PC-3 (cell line): Measurements from ENCODE around the gene PRR30. TPM values are rescaled to one million over a fixed set of nuclear protein-coding genes. Genes with fewer than 3 reads are reported as not detected.
"Not testable (repeated sequence)": the region's sequence is repeated elsewhere in the genome, so short reads cannot be mapped to it uniquely, and the experiment has no call there.

Experiments used
- ATAC-seq: fragments of 200-7000 bp; cut with Tn5 transposase; 2 replicates; pipeline ENCODE4 v1.9.1; 2020; ENCODE audit warnings: mild to moderate bottlenecking, moderate library complexity
- BruUV-seq: library from RNA; stranded (reverse); fragments of 400-500 nt; replicated peaks from 2 replicates; lab custom pipeline; 2021; lab: Mats Ljungman, UMichigan
- CTCF ChIA-PET: fragments of 300-600 bp; sonication (Branson Sonifier 250); formaldehyde crosslinking; loops from one replicate; lab custom pipeline; 2022; ENCODE audit warnings: antibody characterized with exemption; lab: Charles Lee
- POLR2A ChIA-PET: fragments of 300-600 bp; sonication (Branson Sonifier 250); formaldehyde crosslinking; loops from one replicate; lab custom pipeline; 2022; ENCODE audit warnings: antibody characterized with exemption; ENCODE audit not compliant: unreplicated experiment; lab: Charles Lee
- DNase-seq: peaks from one replicate; pipeline ENCODE4 v3.0.0-alpha.2; 2015
- H2AFZ ChIP-seq: fragments of 300-600 bp; sonication (generic); 2 replicates; pipeline ENCODE4 v1.6.0; 2016; ENCODE audit warnings: antibody characterized with exemption, low read length
- H3F3A ChIP-seq: fragments of 300-600 bp; sonication (generic); one replicate; pipeline ENCODE4 v1.6.0; 2017; ENCODE audit warnings: antibody characterized with exemption, low read length, control low read depth, mild to moderate bottlenecking; ENCODE audit not compliant: unreplicated experiment
- H3K27ac ChIP-seq: fragments of 300-600 bp; sonication (generic); 2 replicates; pipeline ENCODE4 v1.5.1; 2016; ENCODE audit warnings: mild to moderate bottlenecking, low read length
- H3K27me3 ChIP-seq: fragments of 300-600 bp; sonication (generic); 2 replicates; pipeline ENCODE4 v1.6.1; 2016; ENCODE audit warnings: low read length, mixed read lengths
- H3K36me3 ChIP-seq: fragments of 300-600 bp; sonication (generic); 2 replicates; pipeline ENCODE4 v1.6.1; 2016; ENCODE audit warnings: low read depth, mixed run types, low read length, mixed read lengths
- H3K4me1 ChIP-seq: fragments of 300-600 bp; sonication (generic); 2 replicates; pipeline ENCODE4 v1.5.1; 2016; ENCODE audit warnings: low read length; ENCODE audit not compliant: insufficient read depth
- H3K4me2 ChIP-seq: fragments of 300-600 bp; sonication (generic); 2 replicates; pipeline ENCODE4 v1.6.0; 2016; ENCODE audit warnings: low read length
- H3K4me3 ChIP-seq: fragments of 300-600 bp; sonication (generic); 2 replicates; pipeline ENCODE4 v1.5.1; 2016; ENCODE audit warnings: mild to moderate bottlenecking, low read length, mixed read lengths
- H3K79me2 ChIP-seq: fragments of 300-600 bp; sonication (generic); 2 replicates; pipeline ENCODE4 v1.6.1; 2017; ENCODE audit warnings: low read length, mixed read lengths
- H3K9ac ChIP-seq: fragments of 300-600 bp; sonication (generic); 2 replicates; pipeline ENCODE4 v1.6.0; 2016; ENCODE audit warnings: mild to moderate bottlenecking, low read length
- H3K9me2 ChIP-seq: fragments of 300-600 bp; sonication (generic); replicated peaks from 2 replicates; pipeline ENCODE4 v1.6.1; 2016; ENCODE audit warnings: mixed run types, low read length, mixed read lengths
- H3K9me3 ChIP-seq: fragments of 300-600 bp; sonication (generic); 2 replicates; pipeline ENCODE4 v1.6.1; 2016; ENCODE audit warnings: low read length, mixed read lengths
- H4K20me1 ChIP-seq: fragments of 300-600 bp; sonication (generic); 2 replicates; pipeline ENCODE4 v1.6.1; 2016; ENCODE audit warnings: low read length, mixed read lengths
- EZH2 ChIP-seq: fragments of 300-600 bp; sonication (generic); IDR thresholded peaks from one replicate; pipeline ENCODE4 v1.6.1; 2017; ENCODE audit warnings: antibody characterized with exemption, mild to moderate bottlenecking, low read length; ENCODE audit not compliant: unreplicated experiment
- EZH2phosphoT487 ChIP-seq: fragments of 300-600 bp; sonication (generic); IDR thresholded peaks from 2 replicates; pipeline ENCODE4 v1.6.1; 2018; ENCODE audit warnings: mild to moderate bottlenecking, antibody characterized with exemption, low read length, borderline replicate concordance
- intact Hi-C: fragments of 100-400 bp; cut with micrococcal nuclease; formaldehyde crosslinking; loops from 2 replicates; pipeline ENCODE4 v1.9.0; 2023
- total RNA-seq: library from RNA; depleted of rRNA; stranded (reverse); fragments of >200 nt; gene quantifications from 2 replicates; pipeline ENCODE4 v1.2.3, GENCODE V29; 2014
- TF ChIP-seq, protein P1 (sequence below): fragments of 300-600 bp; sonication (generic); conservative IDR thresholded peaks from 2 replicates; pipeline ENCODE4 v1.5.1; 2017; ENCODE audit warnings: antibody characterized with exemption, low read depth, mild to moderate bottlenecking, low read length

The PRR30 gene
- total RNA-seq, 1 experiment from 2014 or later: not detected

DNA sequence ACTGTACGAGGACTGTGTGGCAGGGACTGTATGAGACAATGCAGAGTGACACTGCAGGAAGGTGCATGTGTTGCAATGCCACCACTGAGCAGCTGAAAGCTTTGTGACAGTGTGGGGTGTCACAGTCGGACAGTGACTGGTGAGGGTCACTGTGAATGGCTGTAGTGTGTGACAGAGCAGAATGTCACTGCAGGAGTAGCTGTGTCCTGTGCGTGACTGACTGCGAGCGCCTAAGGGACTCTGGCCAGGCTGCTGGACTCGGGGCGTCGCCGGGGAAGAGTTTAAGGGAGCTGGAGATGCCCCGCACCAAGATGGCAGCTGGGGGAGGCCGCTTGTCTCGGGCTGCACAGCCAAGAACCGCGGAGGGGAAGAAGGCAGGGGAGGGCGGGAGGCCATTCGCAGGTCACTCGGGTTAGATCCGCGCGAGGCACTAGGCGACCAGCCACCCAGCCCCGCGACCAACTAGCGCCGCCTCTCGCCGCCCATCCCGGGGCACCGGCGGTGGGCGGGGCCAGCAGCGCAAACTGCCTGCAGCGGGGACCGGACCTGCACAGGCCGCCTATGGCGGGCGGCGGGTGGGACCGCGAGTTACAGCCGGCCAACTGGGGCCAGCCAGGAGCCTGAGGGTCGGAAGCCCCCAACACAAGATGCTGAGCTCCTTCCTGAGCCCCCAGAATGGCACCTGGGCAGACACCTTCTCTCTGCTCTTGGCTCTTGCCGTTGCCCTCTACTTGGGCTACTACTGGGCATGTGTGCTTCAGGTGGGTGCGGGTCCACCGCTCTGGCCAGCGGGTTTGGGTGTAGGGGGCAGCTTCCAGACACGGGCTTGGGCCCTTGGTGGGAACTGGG, 15.7 kb downstream of the PRR30 start, which contains the start of gene ABHD1:
Gene ABHD1 (plus strand): TSS at position 514 of the 849 bp plus-strand sequence. CDS start 134 bp downstream, at position 648.
- H3K4me1 ChIP-seq: no peaks in the 10 kb centered on the region
- H3K9ac ChIP-seq: no peak within 1 kb of the TSS
- H3K36me3 ChIP-seq: no peaks in the 10 kb centered on the region
- ATAC-seq (peak; percentile 44), DNase-seq (no peak)
- ChIA-PET POLR2A (no interaction called here), CTCF (no interaction called here)
- no peaks in the 10 kb centered on the region for H3K9me2 ChIP-seq
- no peaks in the 10 kb centered on the region for H3K79me2 ChIP-seq
- peak within 1 kb of the TSS; percentile 66 for H2AFZ ChIP-seq
- H3F3A ChIP-seq: no peaks in the 10 kb centered on the region
- BruUV-seq: no TSS peak
- intact Hi-C loops: no loop called here
- H3K4me2 ChIP-seq: peak within 1 kb of the TSS; percentile 77
- no peaks in the 10 kb centered on the region for H4K20me1 ChIP-seq
- H3K27ac ChIP-seq: no peak within 1 kb of the TSS
- TF ChIP-seq EZH2phosphoT487 (no peak), EZH2 (no peak)
- TF ChIP-seq, protein P1, sequence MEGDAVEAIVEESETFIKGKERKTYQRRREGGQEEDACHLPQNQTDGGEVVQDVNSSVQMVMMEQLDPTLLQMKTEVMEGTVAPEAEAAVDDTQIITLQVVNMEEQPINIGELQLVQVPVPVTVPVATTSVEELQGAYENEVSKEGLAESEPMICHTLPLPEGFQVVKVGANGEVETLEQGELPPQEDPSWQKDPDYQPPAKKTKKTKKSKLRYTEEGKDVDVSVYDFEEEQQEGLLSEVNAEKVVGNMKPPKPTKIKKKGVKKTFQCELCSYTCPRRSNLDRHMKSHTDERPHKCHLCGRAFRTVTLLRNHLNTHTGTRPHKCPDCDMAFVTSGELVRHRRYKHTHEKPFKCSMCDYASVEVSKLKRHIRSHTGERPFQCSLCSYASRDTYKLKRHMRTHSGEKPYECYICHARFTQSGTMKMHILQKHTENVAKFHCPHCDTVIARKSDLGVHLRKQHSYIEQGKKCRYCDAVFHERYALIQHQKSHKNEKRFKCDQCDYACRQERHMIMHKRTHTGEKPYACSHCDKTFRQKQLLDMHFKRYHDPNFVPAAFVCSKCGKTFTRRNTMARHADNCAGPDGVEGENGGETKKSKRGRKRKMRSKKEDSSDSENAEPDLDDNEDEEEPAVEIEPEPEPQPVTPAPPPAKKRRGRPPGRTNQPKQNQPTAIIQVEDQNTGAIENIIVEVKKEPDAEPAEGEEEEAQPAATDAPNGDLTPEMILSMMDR: no peak
- H3K4me3 ChIP-seq: peak within 1 kb of the TSS; percentile 63
- H3K9me3 ChIP-seq: no peaks in the 10 kb centered on the region
- H3K27me3 ChIP-seq: no peaks in the 10 kb centered on the region

DNA sequence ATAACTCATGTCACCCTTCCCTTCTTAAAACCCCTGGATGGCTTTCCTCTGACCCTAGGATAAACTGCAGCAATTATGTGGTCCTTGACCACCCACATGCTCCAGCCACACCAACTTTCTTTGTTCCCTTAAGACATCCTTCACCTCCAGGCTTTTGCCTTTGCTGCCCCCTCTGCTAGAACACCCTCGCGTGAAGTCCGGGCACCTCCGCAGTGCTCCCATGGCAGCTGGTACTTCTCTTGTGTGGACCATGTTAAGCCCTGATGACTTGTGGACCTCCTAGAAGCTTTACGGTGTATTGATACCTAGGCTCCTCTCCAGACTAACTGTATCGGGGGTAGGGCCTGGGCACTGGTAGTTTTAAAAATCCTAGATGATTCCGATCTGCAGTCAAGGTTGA, 16.4 kb downstream of the PRR30 start:
- no peaks in the 10 kb centered on the region for H4K20me1 ChIP-seq
- no peaks in the 10 kb centered on the region for H3K36me3 ChIP-seq
- no peaks in the 10 kb centered on the region for H3F3A ChIP-seq
- H3K27me3 ChIP-seq: no peaks in the 10 kb centered on the region
- H3K9me3 ChIP-seq: no peaks in the 10 kb centered on the region
- intact Hi-C loops: no loop called here
- H2AFZ ChIP-seq: no peak overlapping the region
- no peak overlapping the region for H3K9ac ChIP-seq
- TF ChIP-seq EZH2 (no peak), EZH2phosphoT487 (no peak)
- TF ChIP-seq, protein P1: no peak
- H3K4me2 ChIP-seq: no peak overlapping the region
- DNase-seq: no peak
- H3K79me2 ChIP-seq: no peaks in the 10 kb centered on the region
- CTCF ChIA-PET: no interaction called here
- H3K9me2 ChIP-seq: no peaks in the 10 kb centered on the region
- no peak overlapping the region for H3K27ac ChIP-seq
- H3K4me1 ChIP-seq: no peaks in the 10 kb centered on the region
- BruUV-seq: no TSS peak
- POLR2A ChIA-PET: no interaction called here
- no peak for ATAC-seq
- no peak overlapping the region for H3K4me3 ChIP-seq

DNA sequence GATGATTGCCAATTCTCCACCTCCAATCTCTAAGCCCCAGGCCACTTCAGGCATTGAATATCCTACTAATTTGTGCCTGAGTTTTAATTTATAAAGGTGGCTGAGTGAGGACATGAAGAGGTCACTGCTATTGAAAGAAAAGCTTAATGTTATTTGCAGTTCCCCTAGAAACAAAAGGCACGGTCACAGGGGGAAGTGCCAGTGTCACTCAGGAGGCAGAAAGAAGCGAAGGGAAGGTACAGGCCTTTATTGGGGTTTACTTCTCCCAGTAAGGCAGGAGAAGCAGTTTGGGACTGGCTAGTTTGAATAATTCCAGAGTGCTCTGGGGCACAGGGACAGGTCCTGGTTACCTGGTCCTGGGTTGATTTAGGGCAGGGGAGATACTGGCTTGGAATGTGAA, 17.3 kb downstream of the PRR30 start:
- ATAC-seq: no peak

DNA sequence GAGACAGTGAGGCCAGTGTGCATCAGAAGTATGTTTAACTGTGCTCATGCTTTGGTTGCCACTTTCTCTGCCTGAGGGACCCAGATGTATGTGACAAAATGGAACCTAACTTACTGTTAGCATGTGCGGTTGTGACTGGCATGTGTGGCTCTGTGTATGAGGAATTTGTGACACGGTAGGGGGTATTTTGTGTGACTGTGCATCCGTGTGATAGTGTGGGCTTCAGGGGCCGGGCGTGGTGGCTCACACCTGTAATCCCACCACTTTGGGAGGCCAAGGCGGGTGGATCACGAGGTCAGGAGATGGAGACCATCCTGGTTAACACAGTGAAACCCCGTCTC, 19.9 kb downstream of the PRR30 start:
- DNase-seq, CTCF ChIA-PET, H3K79me2 ChIP-seq, H4K20me1 ChIP-seq, H3K9me2 ChIP-seq, H3K36me3 ChIP-seq, H3K27ac ChIP-seq, H3K27me3 ChIP-seq, POLR2A ChIA-PET, H3F3A ChIP-seq, intact Hi-C loops, H3K9me3 ChIP-seq, ATAC-seq, H3K4me1 ChIP-seq, BruUV-seq: not testable (repeated sequence)
- peak overlapping the region; percentile 70 for H2AFZ ChIP-seq
- H3K4me3 ChIP-seq: peak overlapping the region; percentile 76
- H3K9ac ChIP-seq: peak overlapping the region; percentile 64; the same call in 1 of the 2 replicates
- H3K4me2 ChIP-seq: peak overlapping the region; percentile 99

More for the DNA sequence above, 17.3 kb downstream of the PRR30 start:
- Histone ChIP-seq H3F3A (no peaks in the 10 kb centered on the region), H3K36me3 (no peaks in the 10 kb centered on the region), H3K4me1 (no peaks in the 10 kb centered on the region), H3K27ac (no peak overlapping the region), H3K79me2 (no peaks in the 10 kb centered on the region), H3K4me3 (no peak overlapping the region), H3K27me3 (no peaks in the 10 kb centered on the region), H3K9ac (no peak overlapping the region), H3K9me2 (no peaks in the 10 kb centered on the region), H3K4me2 (no peak overlapping the region), H2AFZ (no peak overlapping the region), H4K20me1 (no peaks in the 10 kb centered on the region), H3K9me3 (no peaks in the 10 kb centered on the region)
- intact Hi-C loops: no loop called here
- CTCF ChIA-PET: no interaction called here
- no peak for DNase-seq
- POLR2A ChIA-PET: no interaction called here
- no TSS peak for BruUV-seq
- no peak for TF ChIP-seq EZH2
- no peak for TF ChIP-seq EZH2phosphoT487
- TF ChIP-seq, protein P1: no peak
